Kidney (tissue), 14 donors: ENCODE results near the gene SNAPC4. TPM values are rescaled to one million over a fixed set of nuclear protein-coding genes. Genes with fewer than 3 reads are reported as not detected.

Experiments used
- DNase-seq, 5 donors: peaks; one replicate each; pipeline ENCODE4 v3.0.0-alpha.2; 2013 to 2020
- FAIRE-seq: peaks from 2 replicates; lab custom pipeline; 2012; peaks lifted over from hg19 to GRCh38; lab: Jason Lieb, UNC
- H3K27ac ChIP-seq, 2 donors: one replicate each; pipeline ENCODE4 v1.7.0; 2013; ENCODE audit warnings: low read depth in 2 of 2, low read length in 2 of 2, inconsistent platforms in 1 of 2
- H3K27me3 ChIP-seq: one replicate; pipeline ENCODE4 v1.7.1; 2013; ENCODE audit warnings: low read length, inconsistent platforms; ENCODE audit not compliant: control insufficient read depth, insufficient read depth
- H3K36me3 ChIP-seq, 3 donors: one replicate each; pipeline versions ENCODE4 v1.7.0 to v1.7.1; 2013; ENCODE audit warnings: low read length in 3 of 3, control low read depth in 1 of 3, inconsistent platforms in 1 of 3; ENCODE audit not compliant: insufficient read depth in 3 of 3, control insufficient read depth in 2 of 3
- H3K4me1 ChIP-seq, 3 donors: one replicate each; pipeline versions ENCODE4 v1.7.0 to v1.7.1; 2013; ENCODE audit warnings: low read length in 3 of 3, inconsistent platforms in 1 of 3, low read depth in 1 of 3; ENCODE audit not compliant: control insufficient read depth in 2 of 3, insufficient read depth in 2 of 3
- H3K4me3 ChIP-seq, 3 donors: one replicate each; pipeline versions ENCODE4 v1.7.0 to v1.8.1; 2013; ENCODE audit warnings: low read length in 3 of 3, control low read depth in 1 of 3, inconsistent platforms in 1 of 3
- H3K9ac ChIP-seq, 3 donors: one replicate each; pipeline versions ENCODE4 v1.7.0 to v1.7.1; 2013; ENCODE audit warnings: low read length in 3 of 3, control low read depth in 1 of 3, inconsistent platforms in 1 of 3
- H3K9me3 ChIP-seq, 3 donors: one replicate each; pipeline versions ENCODE4 v1.7.0 to v1.7.1; 2013; ENCODE audit warnings: low read length in 3 of 3, control low read depth in 1 of 3, inconsistent platforms in 1 of 3; ENCODE audit not compliant: control insufficient read depth in 2 of 3, insufficient read depth in 1 of 3
- intact Hi-C: fragments of 100-400 bp; cut with DNase I; formaldehyde crosslinking; loops from one replicate; pipeline ENCODE4 v1.11.1; 2022
- polyA plus RNA-seq: library from polyadenylated mRNA; stranded (reverse); fragments of 350-450 nt; fragmentation: Illumina TruSeq; extraction: RNeasy Lipid Tissue Mini Kit (QIAGEN cat#74804); gene quantifications from one replicate; pipeline ENCODE4 v1.2.3, GENCODE V29; 2014; ENCODE audit warnings: low read depth, low replicate concordance; ENCODE audit not compliant: insufficient read depth
- total RNA-seq: library from RNA; stranded (reverse); fragmentation: NEBNext Ultra II Directional; extraction: Animal tissue kit (Norgen Biotek cat#: 25700); gene quantifications from one replicate; pipeline ENCODE4 v1.2.1, GENCODE V29; 2021
- TF ChIP-seq, protein P1 (sequence below): IDR thresholded peaks from 3 replicates; pipeline ENCODE4 v1.5.1; 2012; ENCODE audit warnings: mild to moderate bottlenecking, moderate library complexity, borderline replicate concordance; ENCODE audit not compliant: insufficient read depth; ENCODE audit errors: extremely low read depth
- donor health status: control.
- donor health status: control.
- donor health status: control.
- donor health status: control.
- donor health status: control.
- donor health status: DM: yes; HTN: yes; CAD: no.
- donor health status: Normal renal cell carcinoma (clear cell type).

The SNAPC4 gene
- total and polyA plus RNA-seq, 2 donors from 2014 or later, result 3.2 to 11.0 TPM

- no peak overlapping the region for H3K4me3 ChIP-seq
- H3K9ac ChIP-seq, result no peak overlapping the region
- no peaks in the 10 kb centered on the region for H3K9me3 ChIP-seq
- no peaks in the 10 kb centered on the region for H3K27me3 ChIP-seq
- intact Hi-C loops, result no loop called here
- no peaks in the 10 kb centered on the region for H3K4me1 ChIP-seq
- TF ChIP-seq, protein P1, sequence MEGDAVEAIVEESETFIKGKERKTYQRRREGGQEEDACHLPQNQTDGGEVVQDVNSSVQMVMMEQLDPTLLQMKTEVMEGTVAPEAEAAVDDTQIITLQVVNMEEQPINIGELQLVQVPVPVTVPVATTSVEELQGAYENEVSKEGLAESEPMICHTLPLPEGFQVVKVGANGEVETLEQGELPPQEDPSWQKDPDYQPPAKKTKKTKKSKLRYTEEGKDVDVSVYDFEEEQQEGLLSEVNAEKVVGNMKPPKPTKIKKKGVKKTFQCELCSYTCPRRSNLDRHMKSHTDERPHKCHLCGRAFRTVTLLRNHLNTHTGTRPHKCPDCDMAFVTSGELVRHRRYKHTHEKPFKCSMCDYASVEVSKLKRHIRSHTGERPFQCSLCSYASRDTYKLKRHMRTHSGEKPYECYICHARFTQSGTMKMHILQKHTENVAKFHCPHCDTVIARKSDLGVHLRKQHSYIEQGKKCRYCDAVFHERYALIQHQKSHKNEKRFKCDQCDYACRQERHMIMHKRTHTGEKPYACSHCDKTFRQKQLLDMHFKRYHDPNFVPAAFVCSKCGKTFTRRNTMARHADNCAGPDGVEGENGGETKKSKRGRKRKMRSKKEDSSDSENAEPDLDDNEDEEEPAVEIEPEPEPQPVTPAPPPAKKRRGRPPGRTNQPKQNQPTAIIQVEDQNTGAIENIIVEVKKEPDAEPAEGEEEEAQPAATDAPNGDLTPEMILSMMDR, result no peak
- no peak for FAIRE-seq
- H3K27ac ChIP-seq, result no peak overlapping the region
- no peak for DNase-seq
- H3K36me3 ChIP-seq, result peaks cover 0 to 27% (median 14%) of the 10 kb centered on the region in 3 donors
Observed at GRCh38 chr9:136386018-136386417, 14.0 kb downstream of the SNAPC4 start.

DNA sequence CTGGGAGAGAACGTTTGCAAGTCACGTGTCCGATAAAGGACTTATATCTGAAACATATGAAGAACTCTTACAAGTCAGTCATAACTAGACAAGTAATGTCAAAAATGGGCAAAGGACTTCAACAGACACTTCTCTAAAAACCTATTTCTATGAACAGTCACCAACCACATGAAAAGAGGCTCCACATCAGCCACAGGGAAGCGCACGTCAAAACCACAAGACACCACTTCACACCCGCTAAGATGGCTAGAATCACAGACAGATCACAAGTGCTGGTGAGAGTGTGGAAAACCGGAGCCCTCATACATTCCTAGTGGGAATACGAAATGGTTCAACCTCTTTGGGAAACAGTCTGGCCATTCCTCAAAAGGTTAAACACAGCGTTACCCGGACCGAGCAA, 15.0 kb downstream of the SNAPC4 start:
- DNase-seq (no peak), FAIRE-seq (no peak)
- no peak overlapping the region for H3K27ac ChIP-seq
- no peaks in the 10 kb centered on the region for H3K9me3 ChIP-seq
- H3K4me3 ChIP-seq, result no peak overlapping the region
- no peaks in the 10 kb centered on the region for H3K27me3 ChIP-seq
- TF ChIP-seq, protein P1, result no peak
- peaks cover 0 to 27% (median 14%) of the 10 kb centered on the region in 3 donors for H3K36me3 ChIP-seq
- intact Hi-C loops, result no loop called here
- no peaks in the 10 kb centered on the region for H3K4me1 ChIP-seq
- no peak overlapping the region for H3K9ac ChIP-seq

DNA sequence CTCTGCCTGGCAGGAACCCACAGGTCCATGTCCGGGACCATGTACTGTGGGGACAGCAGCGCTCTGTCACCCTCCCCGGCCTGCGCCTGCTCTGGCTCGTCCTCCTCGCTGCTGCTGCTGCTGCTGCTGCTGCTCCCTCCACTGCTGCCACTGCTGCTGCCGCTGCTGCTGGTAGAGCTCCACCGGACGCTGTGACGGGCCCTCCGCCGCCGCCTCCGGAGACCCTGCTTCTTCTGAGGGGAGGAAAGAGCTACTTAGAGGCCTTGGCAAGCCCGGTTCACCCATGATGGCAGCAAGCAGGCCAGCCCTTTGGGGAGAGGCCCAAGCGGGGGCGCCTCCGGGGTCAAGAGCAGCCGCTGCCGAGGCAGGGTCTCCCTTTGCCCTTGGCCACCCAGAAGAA, 16.5 kb downstream of the SNAPC4 start:
- no peaks in the 10 kb centered on the region for H3K9me3 ChIP-seq
- no peak for DNase-seq
- no peaks in the 10 kb centered on the region for H3K4me1 ChIP-seq
- TF ChIP-seq, protein P1, result no peak
- peaks cover 0 to 13% (median 10%) of the 10 kb centered on the region in 3 donors for H3K36me3 ChIP-seq
- no peak overlapping the region for H3K4me3 ChIP-seq
- no peaks in the 10 kb centered on the region for H3K27me3 ChIP-seq
- intact Hi-C loops, result no loop called here
- no peak for FAIRE-seq
- H3K9ac ChIP-seq, result no peak overlapping the region
- no peak overlapping the region for H3K27ac ChIP-seq

DNA sequence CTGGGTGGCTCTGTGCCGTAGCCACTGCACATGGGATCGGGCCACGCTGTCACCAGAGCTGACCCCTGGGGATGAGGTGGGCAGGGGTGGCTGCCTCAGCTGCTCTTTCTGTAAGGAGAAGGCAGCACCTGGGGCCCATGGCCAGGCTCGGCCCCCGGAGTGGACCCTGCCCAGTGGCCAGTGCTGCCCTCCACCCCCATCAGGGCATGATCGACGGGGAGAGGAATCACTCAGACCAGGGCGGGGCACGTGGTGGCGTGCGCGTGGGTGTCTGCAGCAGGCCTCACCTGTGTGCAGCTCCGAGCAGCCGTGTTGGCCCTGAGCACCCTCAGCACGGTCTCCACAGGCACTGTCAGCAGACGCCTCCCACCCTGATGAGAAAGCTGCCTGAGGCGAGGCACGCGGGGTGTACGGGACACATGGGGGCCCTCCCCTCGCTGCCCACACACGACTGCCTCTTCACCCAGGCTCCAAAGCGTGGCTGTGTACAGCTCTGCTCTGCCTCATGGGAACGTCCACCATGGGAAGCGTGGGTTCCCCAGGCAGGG, 17.9 kb downstream of the SNAPC4 start:
- DNase-seq, result peak in 1 of 5 donors; percentile 75
- no peak for FAIRE-seq
- intact Hi-C loops, result no loop called here
- no peak overlapping the region for H3K27ac ChIP-seq
- TF ChIP-seq, protein P1, result no peak
- peaks cover 0 to 5% (median 3%) of the 10 kb centered on the region in 3 donors for H3K36me3 ChIP-seq
- no peaks in the 10 kb centered on the region for H3K9me3 ChIP-seq
- no peaks in the 10 kb centered on the region for H3K4me1 ChIP-seq
- no peak overlapping the region for H3K4me3 ChIP-seq
- H3K27me3 ChIP-seq, result no peaks in the 10 kb centered on the region
- no peak overlapping the region for H3K9ac ChIP-seq
